Left cardiac atrium (tissue), 4 donors: ENCODE measurements around the gene C1QTNF8. TPM values are rescaled to one million over a fixed set of nuclear protein-coding genes. Genes with fewer than 3 reads are reported as not detected.

ENCODE experiments used
- ATAC-seq, 2 donors: fragments of 200-7000 bp; cut with Tn5 transposase; one replicate each; pipeline ENCODE4 v1.9.1; 2020; ENCODE audit warnings: mild to moderate bottlenecking in 2 of 2, moderate library complexity in 2 of 2
- DNase-seq: peaks from one replicate; pipeline ENCODE4 v3.0.0-alpha.2; 2020
- intact Hi-C, 2 donors: fragments of 100-400 bp; cut with DNase I; formaldehyde crosslinking; loops; one replicate each; pipeline versions ENCODE4 v1.14.1 to v1.15.1; 2022 to 2023
- total RNA-seq, 2 donors: library from RNA; stranded (reverse); fragmentation: NEBNext Ultra II Directional; extraction: Animal tissue kit (Norgen Biotek cat#: 25700); gene quantifications; one replicate each; pipeline ENCODE4 v1.2.1, GENCODE V29; 2021
- donor health status: DM: no; HTN: yes; CAD: no.
- donor health status: DM: no; HTN: yes; CAD: no; lungs with severe emphysema.
- donor health status: DM: yes; HTN: yes; CAD: no.
- donor health status: Dilated cardiomyopathy.

C1QTNF8 gene
- total RNA-seq, 2 donors from 2014 or later: not detected

DNA sequence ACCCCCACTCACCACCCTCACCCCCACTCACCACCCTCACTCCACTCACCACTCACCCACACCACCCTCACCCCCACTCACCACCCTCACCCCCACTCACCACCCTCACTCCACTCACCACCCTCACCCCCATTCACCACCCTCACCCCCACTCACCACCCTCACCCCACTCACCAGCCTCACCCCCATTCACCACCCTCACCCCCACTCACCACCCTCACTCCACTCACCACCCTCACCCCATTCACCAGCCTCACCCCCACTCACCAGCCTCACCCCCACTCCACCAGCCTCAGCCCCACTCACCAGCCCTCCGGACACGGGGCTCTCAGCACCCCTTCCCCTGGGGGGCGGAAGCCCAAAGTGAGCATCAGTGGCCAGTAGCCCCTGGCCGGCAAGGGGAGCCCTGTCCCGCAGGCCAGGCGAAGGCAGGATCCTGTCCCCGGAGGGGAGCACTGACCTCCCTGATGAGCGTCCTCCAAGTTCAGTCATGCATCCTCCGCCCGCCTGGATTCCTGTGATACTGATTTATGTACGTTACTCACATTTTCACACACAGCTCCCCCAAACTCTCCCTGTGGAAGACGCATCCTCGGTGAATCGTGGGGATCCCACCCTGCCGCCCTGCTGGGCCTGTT, 18.0 kb upstream of the C1QTNF8 start:
- ATAC-seq (no peak), DNase-seq (no peak)
- intact Hi-C loops: no loop called here

DNA sequence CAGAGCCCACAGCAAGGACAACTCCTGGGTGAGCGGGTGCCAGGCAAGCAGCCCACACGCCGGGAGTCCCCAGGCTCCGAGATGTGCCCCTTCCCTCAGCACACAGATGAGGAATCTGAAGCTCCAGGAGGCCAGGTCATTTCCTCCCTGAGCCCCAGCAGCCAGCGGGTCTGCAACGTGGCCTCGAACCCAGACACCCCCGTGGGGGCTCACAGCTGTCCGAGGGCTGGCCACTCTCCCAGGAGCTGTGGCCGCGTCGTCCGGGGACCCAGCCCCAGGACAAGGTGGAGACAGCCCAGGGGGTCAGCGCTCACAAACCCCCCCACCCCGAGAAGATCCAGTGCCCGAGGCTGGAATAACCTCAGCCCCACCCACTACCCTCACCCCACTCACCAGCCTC, 17.4 kb upstream of the C1QTNF8 start:
- DNase-seq (no peak), ATAC-seq (no peak)
- intact Hi-C loops: no loop called here

DNA sequence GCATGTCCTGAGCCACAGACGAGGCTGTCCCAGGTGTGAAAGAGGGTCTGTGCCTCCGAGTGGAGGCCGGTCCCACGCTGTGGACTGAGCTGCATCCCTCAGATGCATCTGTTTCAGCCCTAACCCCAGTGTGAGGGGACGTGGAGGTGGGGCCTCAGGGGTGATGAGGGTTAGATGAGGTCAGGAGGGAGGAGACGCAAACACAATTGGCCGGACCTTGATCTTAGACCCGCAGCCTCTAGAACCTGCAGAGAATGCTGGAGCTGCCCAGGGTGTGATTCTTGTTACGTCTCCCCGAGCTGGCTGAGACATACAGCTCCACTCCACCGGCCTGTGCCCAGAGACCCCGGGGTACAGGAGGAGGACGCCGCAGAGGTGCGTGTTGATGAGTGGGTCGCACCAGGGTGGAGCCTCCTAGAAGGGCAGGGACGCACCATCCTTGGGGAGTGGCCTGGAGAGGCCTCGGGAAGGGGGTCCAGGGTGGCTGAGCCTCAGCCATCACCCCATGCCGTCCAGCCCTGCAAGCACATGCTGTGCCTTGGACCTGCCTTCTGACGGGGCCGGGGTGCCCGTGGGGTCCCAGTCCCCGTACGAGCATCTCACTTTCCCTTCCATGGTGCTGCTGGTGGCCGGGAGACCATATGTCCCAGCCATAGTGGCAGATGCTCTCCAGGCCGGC, 16.6 kb upstream of the C1QTNF8 start:
- ATAC-seq: no peak
- no peak for DNase-seq
- intact Hi-C loops: no loop called here

DNA sequence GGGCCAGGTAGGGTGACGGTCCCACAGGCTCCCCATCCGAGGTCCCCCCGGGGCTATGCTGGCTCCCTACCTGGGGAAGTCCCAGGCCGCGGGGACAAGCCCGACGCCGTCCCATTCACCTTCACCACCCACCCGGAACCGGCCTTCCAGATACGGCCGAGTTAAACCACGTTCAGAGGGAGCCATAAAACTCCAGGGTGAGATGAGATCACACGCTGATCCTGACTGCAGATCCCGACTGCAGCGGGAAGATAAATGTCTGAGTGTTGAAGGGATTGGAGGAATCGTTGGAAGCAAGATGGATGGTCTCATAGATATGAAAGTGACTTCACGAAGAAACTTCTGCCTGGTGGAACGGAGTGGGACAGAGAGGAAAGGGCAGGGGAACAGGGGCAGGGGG, 13.6 kb upstream of the C1QTNF8 start:
- intact Hi-C loops: no loop called here
- ATAC-seq: no peak
- no peak for DNase-seq

DNA sequence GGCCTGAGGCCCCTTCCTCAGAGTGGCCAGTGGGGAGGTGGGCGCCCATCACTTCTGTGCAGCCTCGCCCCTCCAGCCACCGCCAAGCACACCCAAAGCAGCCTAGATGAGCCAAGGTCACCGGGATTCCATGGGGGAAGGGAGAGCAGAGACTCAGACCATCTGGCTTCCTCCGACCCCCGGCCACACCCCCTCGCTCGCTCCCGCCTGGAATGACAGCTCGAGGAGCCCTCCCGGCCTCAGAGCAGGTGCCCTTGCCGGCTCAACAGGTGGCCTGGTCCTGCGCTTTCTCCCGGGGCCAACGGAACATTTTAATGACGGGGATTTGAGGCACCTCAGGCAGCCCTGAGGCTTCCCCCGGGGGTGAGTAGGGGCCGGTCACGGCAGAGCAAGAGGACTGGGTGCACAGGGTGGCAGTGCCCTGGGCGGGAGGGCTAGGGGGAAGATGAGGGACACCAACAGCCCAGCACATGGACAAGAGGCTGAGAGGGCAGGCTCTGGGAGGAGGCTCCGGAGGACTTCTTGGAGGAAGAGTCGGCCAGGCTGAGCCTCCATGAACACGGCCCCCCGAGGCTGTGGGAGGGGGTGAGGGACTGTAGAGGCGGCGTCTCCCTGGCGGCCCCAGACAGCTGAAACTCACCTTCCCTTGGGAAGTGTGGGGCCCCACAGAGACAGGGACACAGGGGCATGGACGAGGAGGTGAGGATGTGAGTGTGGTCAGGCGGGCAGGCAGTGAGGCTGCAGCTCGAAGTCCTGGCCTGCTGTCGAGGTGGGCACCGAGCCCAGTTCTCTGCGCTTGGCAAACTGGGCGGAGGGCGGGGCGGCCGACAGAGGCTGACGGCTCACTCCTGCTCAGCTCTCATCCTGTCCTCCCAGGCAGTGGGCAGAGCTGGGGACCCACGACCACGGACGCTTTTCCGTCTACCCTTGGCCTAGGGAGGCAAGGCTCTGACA, 12.5 kb upstream of the C1QTNF8 start:
- ATAC-seq: peak; percentile 60 to 61
- peak; percentile 48 for DNase-seq
- intact Hi-C loops: no loop called here

DNA sequence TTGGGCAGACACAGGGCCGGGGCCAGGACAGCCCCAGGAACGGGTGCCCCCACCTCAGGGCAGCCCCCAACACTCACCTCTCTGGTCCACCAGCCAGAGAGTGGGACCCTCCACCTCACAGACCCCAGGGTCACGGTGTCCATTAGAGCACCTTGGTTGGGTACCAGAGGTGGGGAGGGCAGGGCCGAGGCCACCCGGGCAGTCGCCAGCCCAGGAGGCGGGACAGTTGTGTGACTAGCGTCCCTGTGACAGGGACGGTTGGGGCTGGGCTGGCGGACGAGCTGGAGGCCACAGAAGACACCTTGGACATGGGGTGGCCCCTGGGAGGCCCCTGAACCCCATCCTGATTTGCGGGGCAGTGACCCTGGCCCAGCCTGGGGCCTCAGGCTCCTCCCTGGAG, 11.7 kb upstream of the C1QTNF8 start:
- no peak for DNase-seq
- intact Hi-C loops: loop anchor here in 1 of 2 donors (2.0 kb wide), 1 partner anchor 87 kb away; no protein-coding TSS in a partner anchor
- no peak for ATAC-seq

DNA sequence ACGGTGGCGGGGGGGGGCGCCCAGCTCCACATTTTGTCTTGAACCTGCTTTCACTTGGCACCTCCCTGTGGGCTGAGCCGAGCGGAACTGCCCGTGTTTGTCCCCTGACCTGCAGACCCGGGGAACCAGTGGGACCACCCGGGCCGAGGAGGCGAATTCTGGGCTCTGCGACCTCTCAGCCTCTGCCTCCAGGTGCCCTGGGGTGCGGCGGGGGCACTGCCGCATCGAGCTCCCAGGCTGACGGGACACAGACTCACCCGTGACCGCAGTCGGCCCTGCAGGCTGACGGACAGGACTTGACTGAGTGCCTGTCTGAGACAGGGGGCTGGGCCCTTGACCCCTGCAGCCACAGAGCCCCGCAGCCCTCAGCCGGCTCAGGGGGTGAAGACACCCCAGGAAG, 11.1 kb upstream of the C1QTNF8 start:
- DNase-seq: no peak
- ATAC-seq: no peak
- intact Hi-C loops: loop anchor here in 1 of 2 donors (2.0 kb wide), 1 partner anchor 88 kb away; no protein-coding TSS in a partner anchor

DNA sequence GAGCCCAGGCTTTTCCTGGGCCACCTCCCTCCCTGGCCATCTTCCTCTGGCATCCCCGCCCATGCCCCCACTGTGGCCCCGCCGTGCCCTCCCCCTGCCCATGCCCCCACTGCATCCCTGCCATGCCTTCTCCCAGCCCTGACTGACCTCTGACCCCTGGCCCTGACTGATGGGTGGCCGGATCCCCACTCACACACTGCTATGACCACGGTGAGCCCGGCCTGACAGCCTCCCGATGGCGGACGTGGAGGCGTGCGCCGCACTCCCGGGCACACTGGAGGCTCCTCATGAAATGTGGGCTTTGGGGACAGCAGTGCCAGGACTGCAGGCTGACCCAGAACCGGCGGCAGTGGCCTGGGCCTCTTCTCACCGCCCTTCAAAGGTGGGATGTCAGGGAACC, 10.6 kb upstream of the C1QTNF8 start:
- intact Hi-C loops: loop anchor here (1.0 to 2.0 kb wide), 2 partner anchors 88 kb away; no protein-coding TSS in a partner anchor
- ATAC-seq (no peak), DNase-seq (no peak)

DNA sequence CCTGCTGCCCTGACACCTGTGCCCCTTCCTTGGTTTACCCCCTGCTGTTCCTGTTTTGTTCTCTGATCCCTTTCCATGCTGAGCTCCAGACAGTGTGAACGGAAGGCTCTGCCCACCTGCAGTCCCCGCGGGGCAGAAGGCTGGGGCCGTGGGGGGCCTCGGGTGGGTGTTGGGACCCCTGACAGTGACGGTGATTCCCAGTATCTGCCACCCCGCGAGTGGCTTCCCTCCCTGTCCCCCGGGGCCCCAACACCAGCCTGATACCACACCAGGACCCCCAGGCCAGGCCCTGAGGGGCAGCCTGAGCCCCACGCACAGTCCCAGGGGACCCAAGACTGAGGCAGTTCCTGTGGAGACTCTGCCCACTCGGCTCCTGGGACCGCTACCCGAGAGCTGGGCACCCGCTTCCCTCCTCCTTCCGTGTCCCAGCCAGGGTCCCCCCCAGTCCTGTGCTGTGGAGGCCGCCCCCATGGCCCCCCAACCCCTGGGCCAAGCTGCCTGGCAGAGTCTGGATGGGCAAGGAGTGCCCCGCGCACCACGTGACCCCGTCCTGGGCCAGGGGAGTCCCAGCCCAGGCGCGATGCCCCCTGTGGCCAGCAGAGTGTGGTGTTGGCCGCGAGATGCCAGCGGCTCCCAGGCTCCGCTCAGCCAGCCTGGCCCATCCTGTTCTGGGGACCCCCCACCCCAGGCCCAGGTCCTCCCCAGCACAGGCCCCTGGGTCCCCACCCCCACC, 10.0 kb upstream of the C1QTNF8 start:
- ATAC-seq (peak; percentile 75 to 82), DNase-seq (peak; percentile 68)
- intact Hi-C loops: loop anchor here (1.0 to 2.0 kb wide), 2 partner anchors 88 to 89 kb away; no protein-coding TSS in a partner anchor

DNA sequence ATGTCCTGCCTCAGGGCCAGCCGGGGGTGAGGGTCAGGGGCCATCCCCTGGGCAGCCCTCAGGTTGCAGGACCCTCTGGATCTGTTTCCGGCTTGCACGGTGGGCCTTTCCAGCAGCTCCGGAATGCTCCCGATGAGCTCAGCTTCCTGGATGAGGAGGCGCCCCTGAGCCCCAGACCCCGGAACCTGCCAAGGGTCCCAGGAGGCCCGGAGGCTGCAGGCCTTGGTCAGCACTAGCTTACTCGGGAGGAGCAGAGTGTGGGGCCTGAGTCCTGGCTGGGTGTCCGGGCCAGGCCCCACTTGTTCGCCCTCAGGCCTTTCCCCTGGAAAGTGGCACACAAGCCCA, 7.6 kb upstream of the C1QTNF8 start:
- DNase-seq (no peak), ATAC-seq (no peak)
- intact Hi-C loops: loop anchor here in 1 of 2 donors (2.0 kb wide), 1 partner anchor 47 kb away; no protein-coding TSS in a partner anchor

DNA sequence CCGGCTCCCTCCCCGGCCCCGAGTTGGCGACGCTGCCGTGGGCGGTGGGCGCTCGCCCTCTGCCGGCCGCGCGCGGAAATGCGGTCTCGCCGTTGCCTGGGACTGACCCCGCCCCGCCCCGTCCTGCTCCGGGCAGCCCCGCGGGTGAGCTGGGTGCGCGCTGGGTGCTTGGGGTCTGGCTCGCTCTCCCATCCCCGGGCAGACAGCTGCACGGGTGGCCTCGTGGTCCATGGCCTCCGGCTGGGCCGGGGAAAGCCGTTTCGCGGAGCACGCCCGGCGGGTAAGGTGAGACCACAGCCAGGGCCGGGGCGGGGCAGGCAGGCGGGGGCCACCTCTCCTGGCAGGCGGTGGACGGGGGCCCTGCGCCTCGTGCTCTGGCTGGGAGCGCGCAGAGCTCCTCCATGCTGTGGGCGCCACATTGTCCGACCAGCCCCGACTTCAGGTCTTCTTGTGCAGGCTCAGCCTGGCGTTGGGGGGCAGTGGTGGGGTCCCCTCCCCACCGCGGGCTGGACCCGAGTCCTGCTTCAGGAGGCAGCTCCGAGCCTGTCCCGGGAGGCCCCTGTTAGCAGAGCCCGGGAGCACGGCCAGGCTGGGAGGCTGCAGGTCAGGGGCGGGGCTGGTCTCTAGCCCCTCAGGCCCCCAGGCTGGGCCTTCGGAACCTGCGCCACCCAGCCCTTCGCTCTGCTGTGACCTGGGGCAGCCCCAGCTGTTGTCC, 7.0 kb upstream of the C1QTNF8 start:
- intact Hi-C loops: loop anchor here in 1 of 2 donors (2.0 kb wide), 1 partner anchor 46 kb away; no protein-coding TSS in a partner anchor
- peak; percentile 67 for DNase-seq
- ATAC-seq: peak; percentile 43 to 49

DNA sequence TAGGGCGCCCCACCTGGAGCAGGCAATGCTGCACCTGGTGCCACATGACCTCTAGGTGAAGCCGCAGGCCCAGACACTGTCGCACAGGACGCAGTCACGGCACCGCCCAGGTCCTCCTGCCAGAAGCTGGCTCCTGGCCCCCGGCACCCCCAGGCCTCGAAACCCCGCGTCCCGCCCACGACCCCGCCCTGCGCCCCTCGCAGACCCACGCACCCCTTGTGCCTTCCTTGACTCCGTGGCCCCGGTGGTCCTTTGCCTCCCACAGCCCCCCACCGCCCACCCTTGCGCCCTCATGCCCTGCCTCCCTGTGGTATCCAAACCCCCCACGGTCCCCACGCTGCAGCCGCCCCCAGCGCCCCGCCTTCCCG, 6.3 kb upstream of the C1QTNF8 start:
- intact Hi-C loops: loop anchor here in 1 of 2 donors (2.0 kb wide), 1 partner anchor 46 kb away; no protein-coding TSS in a partner anchor
- no peak for ATAC-seq
- DNase-seq: no peak

DNA sequence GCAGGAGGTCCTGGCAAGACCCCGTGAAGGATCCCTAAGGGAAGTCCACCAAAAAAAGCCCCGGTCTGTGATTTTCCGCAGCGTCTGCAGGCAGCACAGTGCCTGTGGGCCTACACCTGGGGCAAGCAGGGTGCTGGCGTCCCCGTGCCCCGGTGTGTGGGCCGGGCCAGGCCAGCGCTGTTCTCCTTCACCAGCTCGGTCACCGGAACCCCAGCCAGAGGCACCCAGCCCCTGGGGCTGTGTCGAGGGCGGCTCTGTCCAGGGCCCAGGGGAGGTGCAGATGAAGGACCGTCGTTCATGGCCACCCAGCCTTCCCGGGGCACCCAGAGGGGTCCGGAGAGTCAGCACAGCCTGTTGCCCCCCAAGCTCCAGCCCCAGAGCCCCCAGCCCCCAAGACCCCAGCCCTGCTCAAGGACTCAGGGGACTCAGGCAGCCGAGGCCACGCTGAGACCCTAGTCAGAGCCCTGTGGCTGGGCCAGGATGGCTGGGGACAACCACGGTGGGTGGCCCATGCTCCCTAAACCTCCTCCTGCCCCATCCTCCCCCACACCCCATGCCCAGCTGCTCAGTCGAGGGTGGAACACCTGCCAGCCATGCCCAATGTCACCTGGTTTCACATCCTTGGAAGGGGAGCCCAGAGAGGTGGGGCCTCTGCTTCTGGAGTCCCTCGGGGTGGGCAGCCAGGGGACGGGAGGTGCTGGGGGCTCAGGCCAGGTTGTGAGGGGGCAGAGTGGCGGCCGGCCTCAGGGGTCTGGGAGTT, 5.7 kb upstream of the C1QTNF8 start:
- ATAC-seq (no peak), DNase-seq (no peak)
- intact Hi-C loops: loop anchor here in 1 of 2 donors (2.0 kb wide), 1 partner anchor 45 kb away; no protein-coding TSS in a partner anchor

DNA sequence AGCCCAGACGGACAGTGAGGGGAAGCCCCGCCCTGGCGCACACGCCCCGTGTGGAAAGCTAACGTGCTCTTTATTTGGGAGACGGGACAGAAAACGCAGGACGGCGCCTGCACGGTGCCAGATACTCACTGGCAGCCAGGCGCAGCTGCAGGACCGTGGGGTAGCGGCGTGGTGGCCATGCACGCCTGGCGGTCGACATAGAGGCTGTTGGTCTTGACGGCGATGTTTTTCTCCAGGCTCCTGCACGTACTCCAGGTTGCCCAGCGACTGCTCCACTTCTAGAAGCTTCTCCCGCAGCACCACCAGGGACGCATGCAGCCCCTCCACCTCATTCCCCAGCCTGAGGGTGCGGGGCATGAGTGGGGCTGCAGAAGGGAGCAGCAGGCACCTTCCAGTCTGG, 5.1 kb upstream of the C1QTNF8 start:
- intact Hi-C loops: no loop called here
- no peak for ATAC-seq

DNA sequence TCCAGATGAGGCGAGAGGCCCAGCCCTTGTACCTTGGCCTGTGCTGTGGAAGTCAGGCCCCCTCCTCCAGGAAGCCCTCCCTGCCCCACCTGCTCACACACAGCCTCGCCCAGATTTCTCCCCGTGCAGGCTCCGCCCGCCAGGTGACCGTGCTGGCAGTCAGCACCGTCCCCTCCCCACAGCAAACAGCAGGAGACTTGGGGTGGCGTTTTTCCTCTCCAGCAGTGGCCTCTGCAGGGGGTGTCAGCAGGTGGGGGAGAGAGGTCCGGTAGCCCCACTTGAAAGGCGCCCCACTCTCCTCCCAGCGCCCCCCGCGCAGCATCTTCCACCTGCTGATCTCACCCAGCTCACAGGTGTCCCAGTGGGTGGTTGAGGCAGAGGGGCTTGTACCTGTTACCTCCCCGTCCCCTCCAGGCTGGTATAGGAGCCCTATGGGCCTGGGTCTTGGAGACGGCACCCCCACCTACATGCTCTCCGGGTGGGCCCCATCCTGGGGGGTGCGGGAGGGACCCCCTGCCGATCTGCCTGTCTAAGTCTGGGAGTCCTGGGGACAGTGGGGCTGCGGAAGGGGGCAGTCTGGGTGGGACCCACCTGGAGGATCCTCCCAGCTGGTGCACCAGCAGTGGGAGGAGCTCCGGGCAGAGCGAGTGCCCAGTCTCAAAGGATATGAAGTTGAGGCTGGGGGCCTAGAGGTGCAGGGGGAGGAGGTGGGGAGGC, 4.2 kb upstream of the C1QTNF8 start:
- intact Hi-C loops: no loop called here
- ATAC-seq: no peak
- no peak for DNase-seq

More for the DNA sequence above, 5.1 kb upstream of the C1QTNF8 start:
- no peak for DNase-seq

DNA sequence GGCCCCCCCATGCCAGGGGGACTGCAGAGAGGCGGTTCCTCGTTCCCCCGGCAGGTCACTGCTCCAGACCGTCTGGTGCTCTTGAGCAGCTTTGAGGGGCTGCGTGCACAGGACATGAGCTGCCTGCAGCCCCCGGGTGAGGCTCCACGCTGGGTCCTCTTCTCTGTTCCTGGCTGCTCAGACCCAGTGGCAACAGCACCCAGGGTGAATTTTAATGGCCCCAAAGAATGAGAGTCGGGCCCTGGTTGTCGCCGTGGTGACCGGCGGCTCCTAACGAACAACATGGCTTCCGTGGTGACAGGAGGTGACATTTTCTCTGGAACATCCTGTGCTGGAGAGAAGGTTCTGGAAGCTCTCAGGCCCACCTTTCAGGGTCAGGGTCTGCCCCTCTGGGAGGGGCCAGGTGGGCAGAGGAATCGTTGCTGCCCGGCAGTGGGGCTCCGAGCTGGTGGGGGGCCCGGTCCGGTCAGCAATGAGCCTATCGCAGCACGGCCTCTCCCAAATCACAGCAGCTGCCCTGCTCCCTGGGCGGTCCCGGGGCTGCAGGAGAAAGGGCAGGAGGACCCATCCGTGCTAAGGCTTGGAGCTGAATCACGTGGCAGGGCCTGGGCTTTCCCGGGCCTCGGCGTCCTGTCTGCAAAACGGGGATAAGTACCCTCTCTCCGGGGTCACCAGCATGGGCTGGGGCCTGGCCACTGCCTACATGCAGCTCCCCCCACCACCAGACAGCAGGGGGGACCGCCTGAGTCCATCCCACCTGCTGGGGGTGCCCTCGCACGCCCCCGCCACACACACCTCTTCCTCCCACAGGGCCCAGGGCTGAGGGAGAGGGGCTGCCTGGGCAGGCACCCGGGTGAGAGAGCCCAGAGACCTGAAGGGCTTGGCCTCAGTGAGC, 3.4 kb upstream of the C1QTNF8 start:
- intact Hi-C loops: no loop called here
- no peak for ATAC-seq
- DNase-seq: no peak
